ENCODE measurements around the gene UPP2. TPM values are rescaled to one million over a fixed set of nuclear protein-coding genes. Genes with fewer than 3 reads are reported as not detected.
A peak's percentile ranks its signal among the peaks of the same experiment; 100 is the strongest.

Gene UPP2
- total and polyA plus RNA-seq, 9 of the 15 experiments (the other 6 are each of a cell fraction or from before 2014, with no cell fraction given), result not detected

GRCh38 chr2:158144914-158145625 lies 43.4 kb downstream of the UPP2 start:
- POLR2A ChIA-PET, result interaction anchor here (0.6 kb wide), 1 partner anchor 13 kb away, joined by 3 read pairs; no protein-coding TSS in a partner anchor
- DNase-seq (ENCODE audit: extremely low read depth in 1 of 4, low spot score in 3 of 4) (peak in 2 of 4 experiments; percentile 16 to 31), FAIRE-seq (no peak), ATAC-seq (peak; percentile 77)
- intact Hi-C loops (cut with micrococcal nuclease), result no loop called here
- Histone ChIP-seq H3K36me3 (ENCODE audit: control insufficient read depth, insufficient read depth, low read length) (no peaks in the 10 kb centered on the region), H3K27me3 (ENCODE audit: control insufficient read depth in 2 of 2, insufficient read depth in 2 of 2, low read length in 2 of 2) (no peaks in the 10 kb centered on the region), H3K9ac (ENCODE audit: insufficient read depth in 1 of 2, low read depth in 2 of 2, low read length in 2 of 2) (no peak overlapping the region), H3K4me1 (replicated peaks in 1 of 2; ENCODE audit: control insufficient read depth in 2 of 2, insufficient read depth in 2 of 2, low read length in 2 of 2) (peaks cover 0 to 4% of the 10 kb centered on the region in 2 experiments; a peak in 3 of 5 replicates), H3K4me3 (no peak overlapping the region), H3K9me3 (replicated peaks; ENCODE audit: control insufficient read depth, insufficient read depth, low read depth, low read length) (no peaks in the 10 kb centered on the region), H3K27ac (ENCODE audit: extremely low read depth, low read depth, low read length) (no peak overlapping the region), H4K20me1 (replicated peaks; ENCODE audit: control insufficient read depth, insufficient read depth, low read length) (no peaks in the 10 kb centered on the region), H3K79me2 (ENCODE audit: control insufficient read depth, insufficient read depth, low read length) (no peaks in the 10 kb centered on the region), H3K4me2 (ENCODE audit: insufficient read depth, low read length) (no peak overlapping the region), H2AFZ (ENCODE audit: low read depth, low read length) (no peak overlapping the region), H3K9me1 (ENCODE audit: control insufficient read depth, insufficient read depth, low read length) (no peaks in the 10 kb centered on the region)
- WGBS (ENCODE audit: insufficient coverage, low coverage, missing lambda C conversion rate), result 42% methylated on average over 13 of the region's 13 CpGs
- TF ChIP-seq ZNF232 (CRISPR knock-in tag; IDR thresholded peaks at IDR 0.05) (no peak), ZNF445 (CRISPR knock-in tag; IDR thresholded peaks at IDR 0.05; ENCODE audit: low read depth) (no peak), NFIC (IDR thresholded peaks at IDR 0.05) (peak; percentile 70)
- CTCF ChIA-PET (ENCODE audit: low intra/inter-chr PET ratio), result interaction anchor here (0.5 kb wide), 1 partner anchor 653 kb away, joined by 3 read pairs; no protein-coding TSS in a partner anchor
- in situ Hi-C loops (cut with MboI), result no loop called here
- no TSS peak for BruUV-seq (replicated peaks)

GRCh38 chr2:158153270-158154015 lies 51.8 kb downstream of the UPP2 start:
- H3K27ac ChIP-seq (ENCODE audit: extremely low read depth, low read depth, low read length), result no peak overlapping the region
- TF ChIP-seq HEY1 (CRISPR knock-in tag; IDR thresholded peaks at IDR 0.05; ENCODE audit: borderline replicate concordance) (no peak), CEBPG (CRISPR knock-in tag; IDR thresholded peaks at IDR 0.05) (no peak), CEBPG (tag; conservative IDR thresholded peaks at IDR 0.05 in 1 of 2, IDR thresholded peaks at IDR 0.05 in 1 of 2) (peak in 1 of 2 experiments; percentile 61; a peak in 1 of 4 replicates), ATF3 (IDR thresholded peaks at IDR 0.05) (peak; percentile 58; the same call in 1 of the 2 replicates), ATF3 (CRISPR knock-in tag; conservative IDR thresholded peaks at IDR 0.05) (no peak)
- WGBS (ENCODE audit: insufficient coverage, low coverage, missing lambda C conversion rate), result 10% methylated on average over 3 of the region's 3 CpGs
- no peaks in the 10 kb centered on the region for H4K20me1 ChIP-seq (replicated peaks; ENCODE audit: control insufficient read depth, insufficient read depth, low read length)
- DNase-seq (ENCODE audit: extremely low read depth in 1 of 4, low spot score in 3 of 4), result no peak
- H3K36me3 ChIP-seq (ENCODE audit: control insufficient read depth, insufficient read depth, low read length), result no peaks in the 10 kb centered on the region
- H3K79me2 ChIP-seq (ENCODE audit: control insufficient read depth, insufficient read depth, low read length), result no peaks in the 10 kb centered on the region
- BruUV-seq (replicated peaks), result no TSS peak
- H3K9ac ChIP-seq (ENCODE audit: insufficient read depth in 1 of 2, low read depth in 2 of 2, low read length in 2 of 2), result no peak overlapping the region
- H2AFZ ChIP-seq (ENCODE audit: low read depth, low read length), result 0 out of 2 replicates have a peak overlapping the region, but pooled peaks have one; percentile 26
- no peak for FAIRE-seq
- intact Hi-C loops (cut with micrococcal nuclease), result no loop called here
- no peak overlapping the region for H3K4me3 ChIP-seq
- peak; percentile 69 for ATAC-seq
- H3K27me3 ChIP-seq (ENCODE audit: control insufficient read depth in 2 of 2, insufficient read depth in 2 of 2, low read length in 2 of 2), result no peaks in the 10 kb centered on the region
- ChIA-PET POLR2A (no interaction called here), CTCF (ENCODE audit: low intra/inter-chr PET ratio) (no interaction called here)
- in situ Hi-C loops (cut with MboI), result no loop called here
- no peaks in the 10 kb centered on the region for H3K9me1 ChIP-seq (ENCODE audit: control insufficient read depth, insufficient read depth, low read length)
- no peaks in the 10 kb centered on the region for H3K4me1 ChIP-seq (replicated peaks in 1 of 2; ENCODE audit: control insufficient read depth in 2 of 2, insufficient read depth in 2 of 2, low read length in 2 of 2)
- H3K4me2 ChIP-seq (ENCODE audit: insufficient read depth, low read length), result no peak overlapping the region
- H3K9me3 ChIP-seq (replicated peaks; ENCODE audit: control insufficient read depth, insufficient read depth, low read depth, low read length), result no peaks in the 10 kb centered on the region

All from K562 (cell line).